HG03571 (cell line): Measurements from ENCODE around the gene DTD1.

Experiments
- ATAC-seq: cut with Tn5 transposase; IDR thresholded peaks from one replicate; pipeline ENCODE4 v1.9.1; 2021; ENCODE audit not compliant: unreplicated experiment

Gene DTD1

GRCh38 chr20:18614244-18614643 is 26.4 kb downstream of the DTD1 start:
- ATAC-seq, result no peak

DNA sequence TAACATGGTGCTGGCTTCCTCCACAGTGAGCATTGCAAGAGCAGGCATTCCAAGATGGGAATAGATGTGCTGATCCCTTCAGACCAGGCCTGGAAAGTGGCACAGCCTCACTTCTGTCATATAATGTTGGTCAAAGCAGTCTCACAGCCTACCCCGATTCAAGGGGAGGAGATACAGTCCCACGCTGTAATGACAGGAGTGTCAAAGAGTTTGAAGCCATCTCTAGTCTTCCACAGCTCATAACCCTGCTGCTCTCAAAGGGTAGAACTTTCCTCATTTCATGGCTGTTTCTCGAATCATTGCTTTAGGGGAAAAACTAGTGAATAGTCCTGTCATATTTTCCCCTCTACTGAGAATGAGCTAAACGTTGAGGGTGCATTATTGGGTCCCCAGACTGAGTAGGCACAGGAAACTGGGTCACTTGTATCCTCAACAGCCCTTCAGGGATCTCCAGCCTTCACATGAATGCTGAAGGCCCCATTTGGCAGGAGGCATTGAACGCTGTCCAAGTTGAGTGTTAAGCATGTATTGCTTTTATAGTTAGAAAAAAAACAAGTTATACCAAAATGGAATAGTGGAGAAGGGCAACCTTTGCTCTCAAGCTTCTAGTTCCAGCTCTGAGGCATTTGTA is 27.3 kb downstream of the DTD1 start:
- ATAC-seq, result no peak

GRCh38 chr20:18621004-18621403 is 33.1 kb downstream of the DTD1 start:
- ATAC-seq, result no peak

DNA sequence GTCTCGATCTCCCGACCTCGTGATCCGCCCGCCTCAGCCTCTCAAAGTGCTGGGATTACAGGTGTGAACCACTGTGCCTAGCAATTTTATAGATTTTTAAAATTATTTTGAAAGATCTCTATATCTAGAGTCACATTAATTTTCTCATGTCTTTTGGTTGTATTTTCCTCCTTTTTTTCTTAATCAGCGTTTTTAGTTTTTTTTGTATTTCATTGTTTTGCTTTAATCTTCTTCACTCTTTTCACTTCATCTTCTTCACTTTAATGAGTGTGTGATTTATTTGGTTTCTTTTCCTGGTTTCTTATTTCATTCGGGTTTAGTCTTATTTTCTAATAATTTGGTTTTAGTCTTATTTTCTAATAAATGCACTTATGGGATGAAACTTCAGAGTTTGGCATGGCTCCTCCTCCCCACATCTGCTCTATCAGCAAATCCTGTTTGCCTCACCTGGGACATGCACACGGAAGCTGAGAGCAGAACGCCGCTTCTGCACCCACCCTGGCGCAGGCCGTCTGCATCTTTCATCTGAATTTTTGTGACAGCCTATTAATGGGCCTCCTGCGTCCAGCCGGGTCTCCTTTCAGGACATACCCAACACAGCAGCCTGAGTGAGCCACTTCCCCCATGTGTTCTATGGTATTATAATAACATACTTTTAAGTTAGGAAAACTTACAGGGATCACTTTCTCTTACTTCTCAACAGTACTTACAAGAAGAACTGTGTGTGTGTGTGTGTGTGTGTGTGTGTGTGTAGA is 35.5 kb downstream of the DTD1 start:
- no peak for ATAC-seq

DNA sequence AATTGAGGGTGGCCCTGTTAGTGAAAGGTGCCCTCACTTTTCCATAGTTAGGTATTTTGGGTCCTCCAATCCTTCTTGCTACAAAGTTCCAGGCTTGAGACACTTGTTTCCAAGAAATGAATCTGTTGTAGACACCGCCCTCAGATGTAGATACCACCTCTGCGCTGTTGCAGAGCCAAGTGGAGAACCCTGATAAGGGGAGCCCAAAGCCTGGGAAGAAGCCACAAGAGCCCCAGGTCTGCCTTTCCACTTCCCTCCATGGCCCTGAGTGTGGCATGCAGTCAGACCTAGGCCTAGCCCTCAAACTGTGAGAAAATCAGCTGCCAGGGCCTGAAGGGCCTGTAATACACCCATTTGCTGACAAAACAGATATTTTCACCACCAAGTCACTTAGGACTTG is 37.1 kb downstream of the DTD1 start:
- no peak for ATAC-seq

DNA sequence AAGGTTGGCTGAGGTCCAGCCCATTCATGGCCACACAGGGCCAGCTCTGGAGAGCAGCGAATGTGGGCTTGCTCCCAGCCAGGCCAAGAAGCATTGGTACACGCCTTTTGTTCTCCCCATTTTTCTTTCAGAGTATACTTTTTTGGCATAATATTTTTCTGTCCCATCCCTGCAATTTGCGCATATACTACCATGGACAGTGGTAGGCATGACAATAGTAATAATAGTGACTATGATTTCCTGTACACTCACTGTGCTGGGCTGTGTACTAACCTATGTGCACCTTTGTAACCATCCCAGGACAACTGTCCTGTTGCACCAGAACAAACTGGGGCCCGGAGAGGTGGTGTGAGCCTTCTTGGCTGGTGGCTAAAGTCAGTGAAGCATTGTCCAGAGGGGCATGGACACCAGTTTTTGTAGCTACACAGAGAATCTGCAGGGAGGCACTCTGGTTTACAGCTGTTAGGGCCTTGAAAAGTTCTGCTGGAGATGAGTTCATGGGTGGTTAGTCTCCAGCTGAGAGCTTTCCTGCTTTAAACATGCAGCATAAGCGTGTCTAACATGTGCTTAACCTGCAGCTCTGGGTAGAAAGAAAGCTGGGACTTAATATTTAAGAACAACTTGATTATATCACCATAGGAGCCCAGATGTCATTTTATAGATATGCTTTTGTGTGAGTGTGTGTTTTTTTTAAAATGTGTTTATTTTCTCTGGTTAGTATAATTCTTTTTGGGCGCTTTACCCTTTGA is 38.2 kb downstream of the DTD1 start:
- no peak for ATAC-seq

- ATAC-seq, result no peak
These were observed 40.6 kb downstream of the DTD1 start for GRCh38 chr20:18628330-18628920.

DNA sequence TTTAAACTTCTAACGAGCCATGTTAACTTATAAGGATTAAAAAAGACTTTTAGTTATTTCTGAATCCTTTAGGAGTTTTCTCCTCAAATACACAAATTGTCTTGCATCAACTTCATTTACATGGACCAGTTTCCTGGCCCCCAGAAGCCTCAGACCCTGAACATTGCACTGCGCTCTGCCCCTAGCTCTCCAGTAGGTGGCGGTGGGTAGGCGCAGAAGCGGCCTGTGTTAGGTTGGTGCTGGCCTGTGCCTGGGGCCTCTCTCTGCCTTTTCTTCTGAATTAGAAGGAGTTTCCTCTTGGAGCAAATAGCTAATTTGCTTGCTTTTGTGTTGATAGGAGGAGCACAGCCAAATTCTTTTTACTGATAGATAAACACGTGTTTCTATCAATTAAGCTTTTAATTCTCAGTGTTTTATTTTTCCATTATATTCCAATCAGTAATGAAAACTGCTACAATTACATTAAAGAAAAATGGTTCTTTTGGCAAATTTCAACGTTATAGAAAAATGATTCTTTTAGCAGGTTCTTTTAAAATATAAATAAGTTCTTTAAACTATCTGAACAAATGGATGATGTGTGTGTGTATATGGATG is 44.4 kb downstream of the DTD1 start:
- ATAC-seq, result peak; percentile 76

GRCh38 chr20:18633411-18633810 is 45.6 kb downstream of the DTD1 start:
- ATAC-seq, result no peak

DNA sequence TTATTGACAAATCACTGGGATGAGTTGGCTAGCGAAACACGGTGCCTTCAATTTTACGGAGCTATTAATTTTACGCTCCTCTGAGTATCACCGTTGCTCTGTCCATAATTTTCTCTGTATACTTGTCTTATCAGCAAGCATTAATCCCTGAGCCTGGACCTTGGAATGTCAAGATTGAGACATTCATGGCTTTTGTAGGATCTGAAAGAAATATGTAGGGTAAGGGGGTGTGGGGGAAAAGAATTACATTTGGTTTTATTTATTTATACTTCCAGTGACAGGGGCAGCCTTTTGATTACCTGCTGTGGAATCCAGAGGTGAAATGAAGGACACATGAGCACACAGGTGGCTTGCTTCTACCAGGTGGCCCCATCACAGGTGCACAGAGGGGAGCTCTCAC is 46.6 kb downstream of the DTD1 start:
- ATAC-seq, result no peak

- ATAC-seq, result no peak
These were observed 47.5 kb downstream of the DTD1 start for GRCh38 chr20:18635380-18635779.

- ATAC-seq, result no peak
These were observed 49.4 kb downstream of the DTD1 start for GRCh38 chr20:18637224-18637623.

DNA sequence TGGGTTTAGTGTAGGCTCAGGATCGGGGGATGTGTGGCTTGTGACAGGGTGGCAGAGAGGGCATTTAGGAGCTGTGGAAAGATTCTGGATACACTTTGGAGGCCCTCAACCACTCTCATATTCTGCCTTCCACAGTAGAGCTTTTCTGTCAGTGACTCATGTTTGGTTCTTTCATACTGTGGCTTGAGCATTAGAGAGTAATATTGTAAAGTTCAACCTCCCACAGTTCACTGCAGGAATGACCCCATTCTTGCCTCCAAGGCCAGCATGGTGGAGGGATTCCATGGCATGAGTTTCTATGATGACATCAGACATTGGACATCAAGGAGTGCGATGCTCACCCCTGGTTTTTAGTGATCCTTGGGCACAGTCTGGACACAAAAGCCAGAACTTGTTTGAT is 50.9 kb downstream of the DTD1 start:
- ATAC-seq, result no peak

DNA sequence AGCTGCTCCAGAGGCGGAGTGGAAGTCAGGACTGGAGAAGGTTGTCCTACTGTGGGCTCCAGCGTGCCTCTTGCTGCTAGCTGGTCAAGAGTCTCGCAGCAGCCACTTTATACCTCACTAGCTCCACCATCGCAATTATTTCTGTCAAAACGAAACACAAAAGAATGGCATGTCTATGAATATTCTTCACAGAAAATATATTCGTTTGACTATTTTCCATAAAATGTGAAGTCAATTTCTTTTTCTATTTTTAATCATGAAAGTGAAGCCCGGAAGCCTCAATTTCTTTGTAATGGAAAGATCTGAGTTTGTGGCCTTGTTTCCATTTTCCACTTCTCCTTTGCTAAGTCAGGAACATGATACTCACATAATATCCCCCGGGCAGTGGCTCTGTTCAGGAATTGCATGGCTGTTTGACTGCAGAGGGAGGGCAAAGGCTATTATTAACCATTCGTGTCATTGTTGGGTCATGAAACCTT is 51.7 kb downstream of the DTD1 start:
- ATAC-seq, result no peak

DNA sequence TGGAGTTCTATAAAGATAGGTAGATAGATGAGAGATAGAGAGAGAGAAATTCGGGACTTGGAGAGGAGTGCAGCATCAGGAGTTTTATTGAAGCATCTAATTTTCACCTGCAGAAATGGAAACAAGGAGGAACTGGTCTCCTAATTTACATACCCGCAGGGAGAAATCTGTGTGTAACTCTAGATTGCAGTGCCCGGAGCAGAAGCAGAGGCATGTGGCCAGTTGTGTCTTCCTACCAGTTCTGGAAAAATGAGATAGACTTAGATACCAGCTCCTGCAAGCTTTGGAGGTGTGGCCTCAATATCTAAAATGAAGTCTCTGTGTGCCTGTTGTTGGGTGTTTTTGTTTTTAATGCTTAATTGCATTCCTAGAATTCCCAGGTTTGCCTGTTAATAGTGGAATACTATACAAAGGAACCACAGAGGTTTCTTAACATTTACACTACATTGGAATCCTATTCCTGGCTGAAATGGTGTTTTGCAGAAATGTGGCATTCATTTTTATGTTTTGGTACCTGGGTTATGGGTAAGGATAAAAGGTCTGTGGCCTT is 57.4 kb downstream of the DTD1 start:
- no peak for ATAC-seq

DNA sequence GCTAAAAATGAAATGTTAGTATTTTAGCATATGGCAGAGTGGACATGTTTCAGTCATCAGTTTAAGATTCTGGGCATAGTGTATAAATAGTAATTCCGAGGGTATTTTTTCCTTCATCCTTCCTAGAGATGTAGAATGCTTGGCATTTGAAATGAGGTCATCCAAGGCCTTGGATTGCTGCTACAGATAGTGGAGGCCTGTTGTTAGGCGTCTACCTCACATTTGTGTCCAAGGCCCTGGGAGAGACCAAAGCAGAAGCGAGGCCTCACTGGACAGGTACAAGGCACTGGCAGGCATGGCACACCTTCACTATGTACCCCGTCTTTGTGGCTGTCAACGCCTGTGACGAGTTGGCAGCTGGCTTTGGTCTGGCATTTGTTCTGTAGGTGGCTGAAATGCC is 58.0 kb downstream of the DTD1 start:
- ATAC-seq, result no peak

DNA sequence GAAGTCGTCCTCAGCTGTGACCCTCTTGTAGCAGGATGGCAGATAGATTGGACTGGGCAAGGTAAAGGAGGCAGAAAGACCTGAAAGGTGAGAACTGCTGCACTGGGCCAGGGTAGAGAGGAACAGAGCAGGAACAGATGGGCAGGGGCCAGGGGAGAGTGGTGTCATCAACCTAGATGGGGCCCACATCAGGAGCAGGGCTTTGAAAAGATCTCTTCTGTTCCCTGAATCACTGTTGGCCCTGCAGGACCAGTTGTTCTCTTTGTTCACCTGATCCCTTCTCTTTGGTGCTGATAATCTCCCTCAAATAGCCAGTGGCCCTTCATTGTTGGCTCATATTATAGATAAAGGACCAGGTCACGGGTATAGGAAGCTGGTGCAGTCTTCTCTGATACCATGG is 59.9 kb downstream of the DTD1 start:
- no peak for ATAC-seq

DNA sequence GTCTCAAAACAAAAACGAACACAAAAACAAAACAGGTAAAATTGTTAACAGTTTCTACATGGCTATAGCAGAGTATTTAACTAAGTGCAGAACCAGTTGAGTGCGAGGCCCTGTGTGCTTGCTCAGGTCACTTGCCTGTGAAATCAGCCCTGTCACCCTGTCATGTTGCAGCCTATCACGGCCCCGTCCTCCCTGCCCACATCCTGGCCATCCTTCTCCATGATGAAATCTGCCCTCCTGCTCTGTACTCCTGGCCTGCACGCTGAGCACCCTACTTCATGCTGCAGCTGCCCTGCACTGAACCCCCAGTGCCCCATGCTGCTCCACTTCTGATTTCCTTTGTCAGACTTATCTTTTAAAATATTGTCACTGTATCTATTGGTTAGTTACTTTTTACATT is 62.4 kb downstream of the DTD1 start:
- no peak for ATAC-seq

DNA sequence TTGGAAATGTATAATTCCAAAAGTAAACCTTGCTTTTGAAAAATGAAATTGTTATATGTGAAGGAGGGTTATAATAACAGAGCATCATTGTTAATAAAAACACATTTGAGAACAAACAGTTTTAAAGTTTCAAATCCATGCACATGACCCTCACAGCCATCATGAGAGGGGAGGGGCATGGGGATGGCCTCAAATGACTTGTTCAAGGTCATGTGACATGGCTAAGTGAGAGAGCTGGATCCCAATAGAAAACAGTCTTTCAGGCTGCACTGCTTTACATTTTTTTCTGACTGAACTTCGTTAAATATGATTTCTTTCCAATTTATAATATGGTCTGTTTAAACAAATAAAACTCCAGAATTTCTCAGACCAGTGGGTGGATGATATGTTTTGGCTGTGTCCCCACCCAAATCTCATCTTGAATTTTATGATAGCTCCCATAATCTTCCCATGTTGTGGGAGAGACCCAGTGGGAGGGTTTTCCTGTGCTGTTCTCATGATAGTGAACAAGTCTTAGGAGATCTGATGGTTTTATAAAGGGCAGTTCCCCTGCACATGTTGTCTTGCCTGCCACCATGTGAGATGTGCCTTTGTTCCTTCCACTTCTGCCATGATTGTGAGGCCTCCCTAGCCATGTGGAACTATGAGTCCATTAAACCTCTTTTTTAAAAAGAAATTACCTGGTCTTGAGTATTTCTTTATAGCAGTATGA is 66.0 kb downstream of the DTD1 start:
- no peak for ATAC-seq

- ATAC-seq, result no peak
These were observed 66.6 kb downstream of the DTD1 start for GRCh38 chr20:18654448-18654773.
